ENCODE measurements around the gene COASY.
"Not testable (repeated sequence)": the region's sequence is repeated elsewhere in the genome, so short reads cannot be mapped to it uniquely, and the experiment has no call there.

The COASY gene

DNA sequence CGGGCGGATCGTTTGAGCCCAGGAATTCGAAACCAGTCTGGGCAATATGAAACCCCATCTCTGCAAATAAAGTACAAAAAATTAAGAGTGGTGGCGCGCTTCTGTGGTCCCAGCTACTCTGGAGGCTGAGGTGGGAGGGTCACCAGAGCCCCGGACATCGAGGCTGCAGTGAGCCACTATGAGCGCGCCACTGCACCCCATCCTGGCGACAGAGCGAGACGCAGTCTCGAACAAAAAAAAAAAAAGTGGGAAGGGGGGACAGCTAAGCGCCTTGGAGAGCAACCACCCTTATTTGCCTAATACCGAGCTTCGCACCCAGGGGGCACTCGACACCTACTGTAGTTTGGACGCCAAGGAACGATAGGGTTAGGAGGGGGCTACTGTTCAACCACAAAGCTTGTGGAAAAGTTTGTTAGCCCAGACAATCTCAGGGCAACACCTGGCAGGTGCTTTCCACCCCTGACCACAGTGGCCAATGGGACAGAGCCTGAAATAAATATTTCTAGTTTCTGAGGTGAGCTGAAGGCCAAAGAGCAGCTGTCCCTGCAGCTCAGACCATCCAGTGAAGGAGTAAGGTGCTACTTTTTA is 16.4 kb downstream of the COASY start:
- DNase-seq = peak; percentile 61

- DNase-seq = no peak
Observed at GRCh38 chr17:42579794-42580551, 18.0 kb downstream of the COASY start.

DNA sequence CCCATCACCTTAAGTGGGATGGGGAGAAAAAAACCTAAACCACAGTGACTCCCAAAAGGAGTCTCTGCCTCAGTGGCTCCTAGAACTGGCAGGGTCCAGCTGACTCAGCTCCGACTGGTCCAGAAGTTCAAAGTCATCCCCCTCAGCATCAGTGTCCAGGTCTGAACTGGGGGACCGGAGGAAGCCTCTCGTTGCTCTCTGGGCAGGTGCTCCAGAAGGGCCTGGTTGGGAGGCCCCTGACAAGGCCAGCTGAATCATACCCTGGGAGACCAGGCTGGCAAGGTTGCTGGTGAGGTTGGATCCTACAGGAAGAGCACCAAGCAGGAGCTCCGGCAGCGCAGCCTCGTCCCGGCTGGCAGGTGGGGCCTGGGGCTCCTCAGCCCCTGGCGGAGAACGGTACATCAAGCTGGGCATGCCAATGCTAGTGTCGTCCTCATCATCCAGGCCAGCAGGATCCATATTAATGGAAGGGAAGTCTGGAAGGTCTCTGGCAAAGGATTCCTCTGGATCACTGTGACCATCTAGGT is 19.9 kb downstream of the COASY start:
- no peak for DNase-seq

DNA sequence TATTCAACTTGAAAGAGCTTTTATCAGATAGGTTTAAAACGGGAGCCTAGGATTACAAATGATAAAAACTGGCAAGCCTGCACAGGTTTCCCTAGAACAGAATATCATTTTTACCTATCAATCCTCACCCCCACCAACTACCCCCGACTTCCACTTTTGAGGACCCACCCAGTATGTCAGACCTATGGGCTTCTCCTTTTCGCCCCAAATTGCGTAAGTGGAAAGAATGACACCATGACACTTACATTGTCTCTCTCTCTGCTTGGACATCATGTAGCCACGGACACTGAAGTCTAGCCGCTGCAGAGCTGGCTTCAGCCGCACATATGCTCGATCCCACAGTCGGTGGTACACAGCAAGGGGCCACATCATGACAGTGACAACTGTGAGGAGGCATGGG is 22.9 kb downstream of the COASY start:
- DNase-seq = no peak

- DNase-seq = no peak
Observed at GRCh38 chr17:42585353-42585752, 23.4 kb downstream of the COASY start.

DNA sequence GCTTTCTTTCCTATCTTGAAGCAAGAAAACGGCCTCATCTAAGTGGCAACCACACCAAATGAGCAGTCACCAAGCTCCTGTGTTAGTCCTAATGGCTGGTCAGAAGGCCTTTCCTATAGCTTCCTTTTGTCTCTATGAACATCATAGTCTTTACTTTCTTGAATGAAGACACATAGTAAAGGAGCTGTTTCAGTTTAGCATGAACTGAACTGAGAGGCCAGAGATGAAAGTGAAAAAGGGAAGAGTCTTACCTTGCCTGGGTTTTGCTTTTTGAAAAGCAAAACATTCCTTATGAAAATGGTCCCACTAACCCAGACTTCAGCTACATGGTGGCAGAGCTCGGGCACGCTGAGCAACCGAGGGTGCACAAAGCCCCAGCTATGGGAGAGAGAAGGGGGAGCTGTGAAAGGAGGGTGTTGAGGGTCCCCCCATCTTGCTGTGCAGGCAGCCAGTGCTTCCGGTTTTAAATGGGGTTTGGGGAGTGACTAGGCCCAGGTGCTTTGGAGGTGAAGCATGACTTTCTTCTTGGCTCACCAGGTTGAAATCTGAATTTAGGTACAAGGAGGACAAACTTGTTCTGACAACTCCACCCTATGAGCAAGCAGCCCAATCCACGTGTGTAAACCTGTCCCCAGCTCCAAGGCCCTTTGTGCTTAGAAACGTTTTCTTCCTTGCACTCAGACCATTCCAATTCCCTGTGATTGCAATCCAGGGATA is 24.7 kb downstream of the COASY start:
- DNase-seq = no peak

DNA sequence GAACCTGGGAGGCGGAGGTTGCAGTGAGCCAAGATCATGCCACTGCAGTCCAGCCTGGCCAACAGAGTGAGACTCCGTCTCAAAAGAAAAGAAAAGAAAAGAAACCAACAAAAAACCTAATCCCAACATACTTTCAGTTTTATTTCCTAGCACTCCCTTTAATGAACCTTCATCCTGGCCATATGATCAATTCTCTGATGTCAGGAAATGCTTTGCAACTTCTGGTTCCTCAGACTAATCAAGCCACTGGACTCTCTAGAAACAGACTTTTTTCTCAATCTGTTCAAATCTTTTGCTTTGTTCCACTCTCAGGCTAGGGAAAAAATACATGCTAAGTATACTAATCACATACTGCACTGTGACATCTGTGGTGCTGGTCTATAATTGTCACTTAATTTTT is 28.9 kb downstream of the COASY start:
- DNase-seq = no peak

DNA sequence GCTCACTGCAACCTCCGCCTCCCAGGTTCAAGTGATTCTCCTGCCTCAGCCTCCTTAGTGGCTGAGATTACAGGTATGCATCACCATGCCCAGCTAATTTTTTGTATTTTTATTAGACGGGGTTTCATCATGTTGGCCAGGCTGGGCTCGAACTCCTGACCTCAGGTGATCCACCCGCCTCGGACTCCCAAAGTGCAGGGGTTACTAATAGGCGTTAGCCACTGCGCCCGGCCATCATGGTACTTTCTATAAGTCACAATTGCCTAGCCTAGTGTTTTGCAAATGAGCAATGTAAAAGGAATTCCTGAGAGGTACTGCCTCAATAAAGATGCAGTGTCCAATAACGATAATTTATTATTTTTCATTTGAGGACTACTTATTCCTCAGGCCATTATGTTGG is 29.5 kb downstream of the COASY start:
- no peak for DNase-seq

- no peak for DNase-seq
Observed at GRCh38 chr17:42596386-42596785, 34.4 kb downstream of the COASY start.

GRCh38 chr17:42598905-42599304 is 37.0 kb downstream of the COASY start:
- DNase-seq = no peak

DNA sequence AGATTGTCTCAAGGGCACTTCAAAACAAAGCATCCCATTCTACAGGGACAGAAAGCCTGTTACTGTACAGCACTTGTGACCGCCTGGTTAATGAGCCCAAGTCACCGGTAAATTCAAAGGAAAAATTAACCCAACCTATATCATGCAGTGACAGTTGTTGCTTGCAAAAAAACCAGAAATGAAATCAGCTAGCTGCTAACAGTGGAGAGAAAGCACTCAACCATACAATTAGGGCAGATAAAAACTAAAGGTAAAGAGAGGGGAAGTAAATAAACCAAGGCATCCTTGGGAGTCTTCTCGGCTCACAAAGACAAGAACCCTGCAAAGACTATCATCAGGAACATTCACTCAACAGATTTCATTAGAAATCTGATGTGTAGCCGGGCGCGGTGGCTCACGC is 41.4 kb downstream of the COASY start:
- DNase-seq = no peak

GRCh38 chr17:42607769-42608168 is 45.8 kb downstream of the COASY start:
- no peak for DNase-seq

GRCh38 chr17:42608305-42609181 is 46.6 kb downstream of the COASY start:
- no peak for DNase-seq

- DNase-seq = peak; percentile 96
Observed at GRCh38 chr17:42609182-42609813, 47.4 kb downstream of the COASY start, which contains the start of the genes RETREG3 and TUBG1. Gene RETREG3, minus strand, starts transcription at chr17:42609374. Its CDS starts 50 bp downstream, at chr17:42609324. Gene TUBG1, plus strand, starts transcription at chr17:42609683. Its CDS starts 55 bp downstream, at chr17:42609738.

- not testable (repeated sequence) for DNase-seq
Observed at GRCh38 chr17:42609814-42610801, 48.2 kb downstream of the COASY start.

- DNase-seq = no peak
Observed at GRCh38 chr17:42612013-42612412, 50.1 kb downstream of the COASY start.

DNA sequence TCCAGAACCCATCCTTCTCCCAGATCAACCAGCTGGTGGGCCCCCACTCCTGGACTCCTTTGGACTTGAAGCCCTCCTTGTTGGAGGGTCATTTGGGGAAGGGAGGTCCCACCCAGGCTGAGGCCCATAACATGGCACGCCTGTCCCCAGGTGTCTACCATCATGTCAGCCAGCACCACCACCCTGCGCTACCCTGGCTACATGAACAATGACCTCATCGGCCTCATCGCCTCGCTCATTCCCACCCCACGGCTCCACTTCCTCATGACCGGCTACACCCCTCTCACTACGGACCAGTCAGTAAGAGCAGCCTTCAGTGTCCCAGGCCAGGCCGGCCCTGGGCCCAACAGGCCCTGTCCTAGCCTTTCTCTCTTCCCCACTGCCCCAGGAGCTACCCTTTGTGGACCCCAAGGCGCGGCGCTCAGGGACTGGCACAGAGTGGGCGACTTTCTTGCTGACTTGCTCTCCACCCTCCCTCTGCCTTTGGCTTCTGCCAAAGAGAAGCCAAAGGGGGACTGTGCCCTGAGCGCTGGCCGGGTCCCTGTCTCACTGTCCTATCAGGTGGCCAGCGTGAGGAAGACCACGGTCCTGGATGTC is 51.8 kb downstream of the COASY start:
- DNase-seq = no peak
